NT2/D1 (cell line): ENCODE data around the gene NLRC5.

Experiments used
- YY1 ChIP-seq: IDR thresholded peaks from 2 replicates; pipeline ENCODE4 v1.6.1; 2011; ENCODE audit not compliant: insufficient read length, insufficient read depth
- ZNF274 ChIP-seq: IDR thresholded peaks from 2 replicates; pipeline ENCODE4 v1.6.1; 2011; ENCODE audit warnings: mild to moderate bottlenecking, low read depth, low read length

DNA sequence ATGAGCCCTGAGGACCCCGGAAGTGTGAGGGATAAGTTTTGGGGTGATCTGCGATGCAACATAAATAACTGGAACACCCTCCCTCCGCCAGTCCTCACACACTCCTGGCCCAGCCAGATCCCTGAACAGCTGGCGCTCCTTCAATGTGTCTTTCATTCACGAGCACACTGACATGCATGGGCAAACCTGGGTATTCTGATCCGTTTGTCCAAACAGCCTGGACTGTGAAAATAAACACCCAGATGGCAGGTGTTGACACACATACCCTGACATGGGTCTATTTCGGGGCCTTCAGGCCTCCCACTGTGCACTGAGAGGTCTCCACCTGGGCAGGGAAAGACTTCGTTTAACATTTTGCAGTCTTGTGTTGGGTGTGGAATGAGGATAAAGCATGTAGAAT, 100.0 kb downstream of the NLRC5 start:
- TF ChIP-seq YY1 (no peak), ZNF274 (no peak)
